Stimulated activated CD4-positive, alpha-beta T cell treated with anti-CD3 and anti-CD28 coated beads, Interleukin-15, amount 100 ng/mL, for 1 hour (primary cell): ENCODE measurements around the gene RIC8A.
"Not testable (repeated sequence)": the region's sequence is repeated elsewhere in the genome, so short reads cannot be mapped to it uniquely, and the experiment has no call there.

Experiments used
- DNase-seq, 2 donors: peaks; one replicate each; pipeline ENCODE4 v3.0.0-alpha.2; 2020; ENCODE audit warnings: low read depth in 1 of 2, low spot score in 1 of 2

Gene RIC8A

GRCh38 chr11:217704-218103 lies 10.2 kb downstream of the RIC8A start:
- no peak for DNase-seq

GRCh38 chr11:218815-219593 lies 11.5 kb downstream of the RIC8A start:
- no peak for DNase-seq

DNA sequence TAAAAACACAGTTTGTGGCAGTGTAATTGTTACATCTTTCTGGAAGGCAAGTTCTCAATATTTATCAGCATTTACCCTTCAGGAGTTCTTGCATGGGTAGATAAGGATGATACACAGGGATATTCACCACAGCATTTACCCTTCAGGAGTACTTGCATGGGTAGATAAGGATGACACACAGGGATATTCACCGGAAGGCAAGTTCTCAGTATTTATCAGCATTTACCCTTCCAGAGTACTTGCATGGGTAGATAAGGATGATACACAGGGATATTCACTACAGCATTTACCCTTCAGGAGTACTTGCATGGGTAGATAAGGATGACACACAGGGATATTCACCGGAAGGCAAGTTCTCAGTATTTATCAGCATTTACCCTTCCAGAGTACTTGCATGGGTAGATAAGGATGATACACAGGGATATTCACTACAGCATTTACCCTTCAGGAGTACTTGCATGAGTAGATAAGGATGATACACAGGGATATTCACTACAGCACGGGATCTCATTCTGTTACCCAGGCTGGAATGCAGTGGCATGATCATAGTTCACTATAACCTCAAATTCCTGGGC lies 13.2 kb downstream of the RIC8A start:
- DNase-seq, result not testable (repeated sequence)

DNA sequence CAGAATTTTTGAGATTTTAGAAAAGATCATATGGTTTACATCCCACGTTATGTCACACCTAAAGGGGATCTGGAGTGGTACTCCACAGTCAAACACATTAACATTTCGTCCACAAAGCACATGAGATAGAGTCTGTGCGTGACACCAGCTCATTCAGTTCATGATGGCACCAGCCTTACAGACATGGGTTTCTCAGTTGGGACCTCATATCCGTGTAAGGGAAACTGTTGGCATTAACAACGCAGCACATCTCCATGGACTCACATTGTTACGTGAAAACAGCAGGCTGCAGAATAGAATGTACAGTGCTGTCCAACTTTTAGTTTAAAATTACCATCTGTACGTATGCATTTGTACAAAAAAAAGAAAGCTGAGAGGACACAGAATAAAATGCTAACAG lies 14.0 kb downstream of the RIC8A start:
- DNase-seq, result no peak

GRCh38 chr11:221998-222789 lies 14.7 kb downstream of the RIC8A start:
- no peak for DNase-seq

DNA sequence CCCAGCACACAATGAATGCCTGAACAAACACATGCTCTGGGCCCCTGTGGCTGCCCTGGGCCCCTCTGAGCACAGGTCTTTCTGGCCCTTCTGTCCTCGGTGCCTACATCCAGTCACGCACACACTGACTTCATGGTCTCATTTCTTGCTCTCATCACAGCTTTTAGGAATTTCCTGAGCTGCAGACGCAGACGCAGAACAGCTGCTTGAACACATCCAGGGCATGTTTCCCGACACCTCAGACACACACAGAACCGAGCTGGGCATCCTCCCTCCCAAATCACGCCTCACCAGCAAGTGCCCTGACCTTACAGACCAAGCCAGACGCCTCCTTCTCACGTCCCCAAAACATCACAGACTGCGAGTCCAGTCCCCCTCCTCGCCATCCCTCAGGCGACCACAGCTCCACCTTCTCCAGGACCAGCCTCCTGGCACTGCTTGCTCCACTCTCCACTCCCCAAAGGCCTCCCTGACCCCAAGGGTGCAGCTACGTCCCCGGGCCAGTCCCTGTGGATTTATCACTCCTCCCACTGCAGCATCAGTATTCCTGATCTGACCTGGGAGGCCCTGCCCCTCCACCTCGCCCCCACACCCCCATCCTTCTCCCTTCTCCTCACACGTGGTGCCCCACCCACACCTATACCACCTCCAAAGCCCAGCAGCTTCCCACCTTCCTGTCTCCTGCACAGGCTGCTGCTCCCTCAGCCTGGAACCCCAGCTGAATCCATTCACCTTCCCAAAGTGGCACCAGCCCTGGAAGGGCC lies 15.7 kb downstream of the RIC8A start:
- DNase-seq, result no peak

- DNase-seq, result no peak
These were observed 16.4 kb downstream of the RIC8A start for GRCh38 chr11:223884-224283.

DNA sequence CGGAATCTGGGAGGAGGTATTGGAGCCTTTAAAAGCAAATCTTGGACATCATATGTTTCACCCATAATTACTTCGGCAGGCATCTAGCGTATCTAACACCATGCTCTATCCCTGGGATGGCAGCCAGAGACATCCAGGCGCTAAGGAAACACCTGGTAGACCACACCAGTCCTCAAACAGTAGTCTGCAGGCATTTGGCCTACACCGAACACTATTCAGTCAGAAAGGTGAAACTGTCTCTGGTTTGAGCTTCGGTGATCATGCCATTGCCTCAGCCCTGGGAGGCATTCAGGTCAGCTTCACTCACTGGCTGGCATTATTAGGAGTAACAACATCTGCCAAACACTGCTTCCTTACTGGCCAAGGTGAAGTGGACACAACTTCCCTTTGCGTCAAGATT lies 16.9 kb downstream of the RIC8A start:
- DNase-seq, result no peak

DNA sequence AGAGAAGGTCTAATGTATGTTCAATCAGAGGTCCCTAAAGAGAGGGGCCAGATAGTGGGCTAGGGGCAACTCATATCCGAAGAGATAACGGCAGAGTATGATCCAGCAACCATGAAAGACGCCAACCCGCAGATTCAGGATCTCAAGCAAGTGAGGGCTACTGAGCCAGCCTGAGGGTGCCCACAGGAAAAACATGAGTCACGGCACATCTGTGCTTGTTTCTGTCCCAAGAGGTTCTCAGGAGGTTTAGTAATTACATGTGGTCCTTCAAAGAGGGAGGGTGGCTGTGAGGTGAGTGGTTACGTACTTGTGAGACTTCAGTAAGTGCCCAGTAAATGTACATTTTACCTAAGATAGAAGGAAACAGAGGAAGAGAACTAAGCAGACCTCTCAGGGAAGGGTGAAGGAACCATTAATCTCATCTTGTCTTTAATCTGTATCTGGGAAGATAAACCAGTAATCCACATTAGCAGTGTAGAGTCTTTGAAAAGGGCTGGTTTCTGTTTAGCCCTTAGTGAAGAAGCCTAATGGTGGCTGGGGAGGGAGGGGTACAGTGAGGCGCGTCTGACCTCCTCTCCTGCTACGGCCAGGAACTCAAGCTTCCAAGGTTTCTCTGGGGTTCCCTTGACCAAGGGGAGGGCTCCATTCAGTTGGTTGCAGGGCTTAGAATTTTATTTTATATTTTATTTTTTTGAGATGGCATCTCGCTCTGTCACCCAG lies 18.4 kb downstream of the RIC8A start:
- no peak for DNase-seq

- no peak for DNase-seq
These were observed 20.4 kb downstream of the RIC8A start for GRCh38 chr11:227824-228379.

DNA sequence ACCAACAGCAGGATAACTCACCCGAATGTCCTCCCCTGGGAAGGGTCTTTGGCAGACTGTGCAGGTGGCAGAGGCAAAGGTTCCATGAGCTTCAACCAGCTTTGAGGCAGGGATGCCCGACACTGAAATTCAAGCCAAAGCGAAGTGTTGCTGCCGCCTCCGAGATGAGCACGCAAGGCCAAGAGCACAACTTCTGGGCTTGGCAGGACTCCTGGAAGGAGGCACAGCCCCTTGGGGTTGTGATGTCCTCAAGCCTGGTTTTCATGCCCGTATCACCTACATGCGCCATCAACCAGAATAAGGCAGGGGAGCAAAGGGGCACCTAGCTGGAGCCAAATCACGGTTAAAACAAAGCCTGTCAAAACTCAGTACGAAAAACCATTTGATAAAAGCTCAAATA lies 22.9 kb downstream of the RIC8A start:
- no peak for DNase-seq

DNA sequence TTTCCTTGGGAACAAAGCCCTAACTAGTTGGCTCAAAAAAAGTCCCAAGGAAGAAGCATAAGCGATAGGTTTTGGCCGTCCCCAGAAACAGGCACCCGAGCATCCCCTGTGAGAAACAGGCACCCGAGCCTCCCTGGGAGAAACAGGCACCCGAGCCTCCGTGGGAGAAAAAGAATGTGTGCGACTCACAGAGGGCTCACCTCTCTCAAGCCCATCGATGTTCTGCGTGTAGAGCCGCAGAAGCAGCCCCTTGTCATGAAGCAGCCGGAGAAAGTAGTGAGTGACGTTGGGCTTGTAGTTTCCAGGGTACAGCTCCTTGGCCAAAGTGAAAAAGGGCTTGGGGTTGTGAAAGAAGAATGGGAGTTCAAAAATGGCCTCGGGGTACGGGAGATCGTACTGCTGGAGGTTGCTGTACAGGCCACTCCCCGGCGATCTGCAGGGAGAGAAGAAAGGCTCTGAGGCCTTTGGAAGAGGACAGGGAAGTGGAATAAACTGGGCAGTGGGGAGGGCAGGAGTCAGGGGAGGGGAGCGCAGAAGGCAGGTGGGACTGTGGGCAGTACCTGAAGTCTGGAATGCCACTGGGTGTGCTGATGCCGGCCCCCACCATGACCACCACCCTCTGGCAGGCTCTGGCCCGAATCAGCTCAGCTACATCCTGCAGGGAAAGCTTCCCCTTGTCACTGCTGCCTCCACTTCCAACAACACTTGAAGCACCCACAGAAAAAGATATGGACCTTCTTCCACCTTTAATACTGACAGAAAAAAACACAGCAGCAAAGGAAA lies 25.5 kb downstream of the RIC8A start:
- no peak for DNase-seq

GRCh38 chr11:235180-235579 lies 27.7 kb downstream of the RIC8A start:
- DNase-seq, result no peak

DNA sequence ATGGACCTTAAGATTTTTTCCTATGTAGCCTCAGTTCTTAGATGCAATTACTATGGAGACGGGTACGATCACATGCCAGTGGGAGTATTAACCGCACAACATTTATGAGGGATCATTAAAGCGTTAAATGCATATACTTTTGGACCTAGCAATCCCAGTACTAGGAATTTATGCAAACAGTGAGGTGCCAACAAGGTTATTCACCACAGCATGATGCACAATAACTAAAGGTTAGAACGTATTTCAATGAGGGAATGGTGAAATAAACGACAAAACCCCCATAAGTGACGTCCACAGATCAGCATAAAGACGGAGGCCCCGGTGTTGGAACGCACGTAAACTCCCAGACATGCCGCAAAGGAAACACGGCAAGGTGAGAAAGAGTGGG lies 28.1 kb downstream of the RIC8A start:
- peak in 1 of 2 donors; percentile 48 for DNase-seq

GRCh38 chr11:235997-236773 lies 28.7 kb downstream of the RIC8A start, which contains the start of gene SIRT3:
TSS of gene SIRT3 (minus strand) at chr11:236342. CDS start at chr11:236328, 14 bp downstream.
- DNase-seq, result peak; percentile 66 to 76

- peak; percentile 72 to 82 for DNase-seq
These were observed 29.6 kb downstream of the RIC8A start, which contains the start of gene PSMD13 for GRCh38 chr11:236774-237767. TSS of gene PSMD13 (plus strand) at chr11:236976. CDS start at chr11:237050, 74 bp downstream.

GRCh38 chr11:238346-238745 lies 30.8 kb downstream of the RIC8A start:
- DNase-seq, result not testable (repeated sequence)
